Activated CD8-positive, alpha-beta T cell treated with anti-CD3 and anti-CD28 coated beads, Interleukin-2, amount 10 ng/mL, durations not matched to agents 7 days and 5 days (primary cell): ENCODE results near the gene RBBP8NL. TPM values are rescaled to one million over a fixed set of nuclear protein-coding genes. Genes with fewer than 3 reads are reported as not detected.

Experiments used
- ATAC-seq: fragments of 150-1000 bp; cut with Tn5 transposase; one replicate; pipeline ENCODE4 v1.10.0; 2021; ENCODE audit warnings: moderate library complexity
- CTCF ChIA-PET: fragments of 350-600 bp; sonication (Branson Sonifier 250); formaldehyde crosslinking; loops from one replicate; lab custom pipeline; 2021; ENCODE audit warnings: antibody characterized with exemption; lab: Charles Lee
- POLR2A ChIA-PET: fragments of 350-600 bp; sonication (Branson Sonifier 250); formaldehyde crosslinking; loops from one replicate; lab custom pipeline; 2021; ENCODE audit warnings: antibody characterized with exemption; lab: Charles Lee
- DNase-seq: peaks from one replicate; pipeline ENCODE4 v3.0.0-alpha.2; 2020
- H3K27ac Mint-ChIP-seq: one replicate; pipeline ENCODE4 v1.8.0; 2021; ENCODE audit warnings: mild to moderate bottlenecking, mixed read lengths
- H3K27me3 Mint-ChIP-seq: one replicate; pipeline ENCODE4 v1.8.0; 2021; ENCODE audit warnings: low read depth, mixed read lengths
- H3K36me3 Mint-ChIP-seq: one replicate; pipeline ENCODE4 v1.8.0; 2021; ENCODE audit warnings: low read depth, mixed read lengths
- H3K4me1 Mint-ChIP-seq: one replicate; pipeline ENCODE4 v1.8.0; 2021; ENCODE audit warnings: low read depth, mixed read lengths
- H3K4me3 Mint-ChIP-seq: one replicate; pipeline ENCODE4 v1.8.0; 2021; ENCODE audit warnings: mild to moderate bottlenecking, mixed read lengths
- H3K9me3 Mint-ChIP-seq: one replicate; pipeline ENCODE4 v1.8.0; 2022; ENCODE audit warnings: mixed read lengths; ENCODE audit not compliant: insufficient read depth
- total RNA-seq, 2 experiments: library from RNA; stranded (reverse); gene quantifications; one replicate each; pipeline ENCODE4 v1.2.3, GENCODE V29; 2021

RBBP8NL gene
- total RNA-seq, 2 experiments from 2014 or later, result not detected

DNA sequence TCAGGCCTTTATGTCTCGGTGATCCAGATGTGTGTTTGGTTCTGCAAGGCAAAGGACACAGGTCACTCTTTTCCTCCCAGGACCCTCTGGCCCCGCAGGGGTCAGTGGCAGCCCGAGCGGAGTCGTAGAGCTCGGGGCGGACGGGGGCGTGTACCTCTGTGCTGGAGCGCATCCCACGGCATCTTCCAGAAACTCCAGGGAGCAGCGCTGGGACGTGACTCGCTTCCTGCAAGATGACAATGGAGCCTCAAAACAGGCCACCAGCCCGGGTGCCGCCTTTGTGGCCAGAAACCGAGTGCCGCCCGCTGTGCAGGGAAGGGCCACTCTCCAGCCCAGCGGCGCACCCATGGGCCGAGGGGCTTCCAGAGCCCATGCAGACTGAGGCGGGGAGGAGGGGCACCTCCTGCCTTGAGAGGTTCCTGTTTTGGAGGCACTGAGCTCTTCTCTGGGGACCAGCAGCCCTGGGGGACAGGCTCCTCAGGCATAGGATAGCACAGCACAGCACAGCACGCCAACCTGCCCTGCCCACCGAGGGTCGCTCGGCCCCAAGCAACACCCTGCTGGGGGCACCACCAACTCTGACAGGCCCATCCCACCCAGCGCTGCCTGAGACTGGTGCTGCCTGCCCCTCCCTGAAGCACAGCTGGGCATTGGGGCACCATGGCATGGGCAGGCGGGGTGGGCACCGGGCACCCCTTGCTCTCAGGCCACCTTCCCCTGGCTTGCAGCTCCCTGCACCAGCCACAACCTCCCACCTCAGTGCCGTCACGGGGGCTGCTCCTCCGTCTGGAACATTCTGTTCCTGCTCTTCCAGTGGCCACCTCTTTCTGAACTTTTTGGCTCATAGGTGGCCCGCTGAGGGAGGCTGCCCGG is 30.7 kb downstream of the RBBP8NL start:
- POLR2A ChIA-PET, result no interaction called here
- Mint-ChIP-seq H3K27me3 (no peaks in the 10 kb centered on the region), H3K9me3 (no peaks in the 10 kb centered on the region), H3K4me1 (no peaks in the 10 kb centered on the region), H3K27ac (no peak overlapping the region), H3K36me3 (peaks cover 14% of the 10 kb centered on the region), H3K4me3 (no peak overlapping the region)
- CTCF ChIA-PET, result interaction anchor here (0.9 kb wide), 1 partner anchor 13 kb away, joined by 4 read pairs; no protein-coding TSS in a partner anchor
- ATAC-seq (no peak), DNase-seq (no peak)

DNA sequence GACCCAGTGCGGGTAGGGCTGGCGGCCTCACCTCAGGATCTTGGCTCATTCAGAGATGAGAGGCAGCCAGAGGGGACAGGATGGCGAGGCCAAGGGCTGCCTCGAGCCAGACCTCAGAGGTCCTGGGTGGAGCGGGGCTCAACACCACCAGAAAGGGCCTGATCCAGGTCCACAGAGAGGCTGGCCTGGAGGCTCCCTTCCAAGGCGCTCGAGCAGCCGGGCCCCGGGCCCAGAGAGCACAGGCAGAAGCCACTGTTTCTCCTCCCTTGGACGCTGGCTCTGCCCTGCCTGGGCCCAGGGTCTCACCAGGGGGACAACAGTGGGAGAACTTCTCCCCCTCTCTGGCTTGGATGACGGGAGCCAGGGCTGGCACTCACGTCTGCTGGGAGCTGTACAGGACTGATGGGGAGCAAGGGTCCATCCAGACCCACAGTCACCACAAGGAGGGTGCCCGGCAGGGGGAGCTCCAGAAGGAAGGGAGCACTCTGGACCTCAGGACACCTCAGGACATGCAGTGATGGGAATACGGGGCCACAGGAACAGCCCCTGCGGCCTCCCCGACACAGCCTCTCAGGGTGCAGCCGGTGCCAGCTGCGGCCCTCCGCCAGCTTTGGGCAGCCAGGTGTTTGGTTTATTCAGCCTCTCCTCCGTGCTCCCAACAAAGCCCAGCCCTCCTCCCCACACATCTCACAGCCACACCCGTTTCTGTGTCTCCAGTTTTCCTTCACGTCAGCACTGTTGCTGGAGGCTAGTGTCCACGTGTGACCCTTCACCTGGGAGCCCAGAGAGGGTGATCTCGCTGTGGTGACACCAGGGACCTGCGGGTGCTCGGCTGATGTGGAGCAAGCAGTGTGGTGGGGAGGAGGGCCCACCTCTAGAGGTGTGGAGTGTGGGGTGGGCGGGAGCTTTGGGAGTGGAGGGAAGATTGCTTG is 31.8 kb downstream of the RBBP8NL start:
- ChIA-PET POLR2A (no interaction called here), CTCF (no interaction called here)
- Mint-ChIP-seq H3K27ac (no peak overlapping the region), H3K4me3 (no peak overlapping the region), H3K4me1 (no peaks in the 10 kb centered on the region), H3K36me3 (peaks cover 18% of the 10 kb centered on the region), H3K27me3 (no peaks in the 10 kb centered on the region), H3K9me3 (no peaks in the 10 kb centered on the region)
- no peak for ATAC-seq
- no peak for DNase-seq

DNA sequence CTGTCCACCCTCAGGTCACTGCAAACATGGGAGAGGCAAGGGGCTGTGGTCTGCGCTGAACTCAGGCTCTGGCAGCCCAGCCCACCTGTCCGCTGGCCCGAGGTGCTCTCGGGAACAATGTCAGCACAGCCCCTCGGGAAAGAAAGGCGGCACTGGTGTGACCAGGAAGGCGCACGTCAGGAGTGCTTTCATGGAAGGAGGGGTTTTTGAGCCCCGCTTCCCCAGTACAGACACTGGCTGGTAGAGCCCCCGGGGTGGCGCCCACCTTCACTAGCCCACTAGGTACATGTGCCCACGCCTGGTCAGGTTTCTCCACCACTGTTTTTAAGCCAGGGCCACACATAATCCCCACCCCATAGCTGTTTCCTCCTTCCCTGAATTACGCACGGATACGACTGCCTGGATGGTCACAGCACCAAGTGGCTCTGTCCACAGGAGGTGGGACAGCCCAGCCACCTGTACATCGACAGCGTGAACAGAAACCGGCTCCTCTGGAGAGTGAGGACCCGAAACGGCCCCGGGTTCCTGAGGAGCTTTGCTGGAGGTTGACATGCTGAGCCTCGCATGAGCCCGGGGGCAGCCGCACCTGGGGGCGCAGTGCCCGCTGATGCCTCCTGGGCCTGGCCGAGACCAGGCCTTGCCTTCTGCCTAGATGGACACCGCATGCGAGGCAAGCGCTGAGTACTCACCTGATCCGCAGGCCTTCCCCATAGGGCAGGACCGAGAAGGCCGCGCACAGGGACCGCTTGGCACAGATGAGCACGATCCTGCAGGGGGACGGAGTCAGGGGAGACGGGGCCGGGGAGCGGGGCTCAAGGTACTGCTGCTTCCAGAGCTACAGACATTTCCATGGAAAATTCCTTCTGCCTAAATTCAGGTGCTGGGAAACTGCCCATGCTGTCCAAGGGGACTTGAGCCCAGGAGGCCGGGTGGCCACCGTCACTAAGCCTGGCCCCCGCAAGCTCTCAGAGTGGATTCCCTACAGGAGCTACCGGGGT is 32.8 kb downstream of the RBBP8NL start:
- CTCF ChIA-PET, result no interaction called here
- POLR2A ChIA-PET, result interaction anchor here (0.6 kb wide), 1 partner anchor 918 kb away, joined by 4 read pairs; no protein-coding TSS in a partner anchor
- Mint-ChIP-seq H3K4me1 (peaks cover 3% of the 10 kb centered on the region), H3K36me3 (peaks cover 24% of the 10 kb centered on the region), H3K9me3 (no peaks in the 10 kb centered on the region), H3K27me3 (no peaks in the 10 kb centered on the region), H3K4me3 (no peak overlapping the region), H3K27ac (no peak overlapping the region)
- ATAC-seq (no peak), DNase-seq (no peak)

DNA sequence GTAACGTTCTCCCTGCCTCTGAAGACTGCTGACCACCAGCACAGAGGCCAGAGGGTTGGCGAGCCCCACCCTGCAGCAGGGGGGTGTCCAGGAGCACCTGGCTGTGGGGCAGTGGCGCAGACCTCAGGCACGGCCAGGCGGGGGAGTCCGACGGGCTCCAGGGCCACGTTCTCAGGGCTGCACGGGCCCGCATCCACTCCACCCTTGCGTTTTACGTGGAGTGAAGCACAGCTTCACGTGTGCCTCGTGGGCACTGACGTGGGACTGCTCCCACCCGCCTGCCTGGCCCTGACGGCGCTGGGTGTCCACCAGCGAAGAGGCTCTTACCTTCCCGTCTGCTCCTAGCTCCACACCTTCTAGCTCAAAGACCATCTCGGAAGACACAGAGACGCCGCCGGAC is 33.5 kb downstream of the RBBP8NL start:
- H3K4me1 Mint-ChIP-seq, result peaks cover 8% of the 10 kb centered on the region
- no peaks in the 10 kb centered on the region for H3K9me3 Mint-ChIP-seq
- ChIA-PET POLR2A (interaction anchor here (0.6 kb wide), 1 partner anchor 919 kb away, joined by 4 read pairs; no protein-coding TSS in a partner anchor), CTCF (no interaction called here)
- H3K4me3 Mint-ChIP-seq, result no peak overlapping the region
- DNase-seq (no peak), ATAC-seq (no peak)
- no peaks in the 10 kb centered on the region for H3K27me3 Mint-ChIP-seq
- H3K27ac Mint-ChIP-seq, result no peak overlapping the region
- peaks cover 31% of the 10 kb centered on the region for H3K36me3 Mint-ChIP-seq

DNA sequence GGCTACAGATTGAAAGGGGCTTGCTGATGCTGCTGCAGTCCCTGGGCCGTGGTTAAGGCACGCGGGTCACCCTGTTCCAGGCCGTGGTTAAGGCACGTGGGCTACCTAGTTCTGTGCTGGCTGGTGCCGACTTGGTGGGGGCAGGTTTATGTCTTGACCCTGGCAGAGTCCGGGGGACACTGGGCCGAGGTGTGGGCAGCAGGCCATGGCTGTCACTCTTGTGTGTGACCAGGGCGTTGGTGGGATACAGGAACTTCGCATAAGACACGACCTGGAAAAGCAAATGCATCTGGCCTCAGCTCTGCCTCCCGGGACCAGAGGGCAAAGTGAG is 34.0 kb downstream of the RBBP8NL start:
- Mint-ChIP-seq H3K27ac (no peak overlapping the region), H3K9me3 (no peaks in the 10 kb centered on the region), H3K4me1 (peaks cover 13% of the 10 kb centered on the region), H3K27me3 (no peaks in the 10 kb centered on the region), H3K4me3 (no peak overlapping the region), H3K36me3 (peaks cover 37% of the 10 kb centered on the region)
- POLR2A ChIA-PET, result no interaction called here
- DNase-seq, result no peak
- CTCF ChIA-PET, result no interaction called here
- ATAC-seq, result no peak

DNA sequence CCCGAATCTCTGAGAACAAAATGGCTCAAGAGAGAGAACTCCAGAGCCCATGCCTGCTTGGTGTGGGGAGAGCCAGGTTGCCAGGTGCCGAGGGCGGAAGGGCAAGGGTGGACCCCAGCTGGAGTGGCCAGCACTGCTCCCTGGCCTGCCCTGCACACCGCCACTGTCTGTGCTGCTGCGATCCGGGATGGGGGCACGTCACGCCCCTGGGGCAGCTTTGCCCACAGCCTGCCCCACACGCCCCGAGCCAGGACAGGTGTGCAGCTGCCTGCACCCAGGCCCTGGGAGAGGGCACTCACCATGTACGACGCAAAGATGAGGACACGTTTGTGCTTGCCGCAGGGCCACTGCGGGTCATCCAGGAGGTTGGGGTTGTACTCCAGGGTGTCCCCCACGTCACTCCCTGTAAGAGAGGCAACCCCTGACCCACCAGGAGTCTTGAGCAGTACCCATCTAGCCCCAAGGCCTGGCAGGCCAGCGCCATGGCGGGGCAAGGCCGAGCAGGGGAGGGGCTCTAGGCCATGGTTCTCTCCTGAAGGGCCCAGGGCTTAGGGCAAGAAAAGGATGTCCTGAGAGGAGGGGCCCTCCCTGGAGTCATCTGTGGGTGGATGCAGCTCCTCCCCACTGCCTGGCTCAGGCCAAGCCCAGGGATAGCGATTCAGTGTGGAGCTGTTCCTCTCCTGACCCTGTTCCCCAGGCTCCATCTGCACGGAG is 34.6 kb downstream of the RBBP8NL start:
- POLR2A ChIA-PET, result no interaction called here
- H3K4me1 Mint-ChIP-seq, result peaks cover 18% of the 10 kb centered on the region
- ATAC-seq (no peak), DNase-seq (no peak)
- no peak overlapping the region for H3K27ac Mint-ChIP-seq
- H3K36me3 Mint-ChIP-seq, result peaks cover 40% of the 10 kb centered on the region
- no peak overlapping the region for H3K4me3 Mint-ChIP-seq
- CTCF ChIA-PET, result no interaction called here
- no peaks in the 10 kb centered on the region for H3K9me3 Mint-ChIP-seq
- H3K27me3 Mint-ChIP-seq, result no peaks in the 10 kb centered on the region

DNA sequence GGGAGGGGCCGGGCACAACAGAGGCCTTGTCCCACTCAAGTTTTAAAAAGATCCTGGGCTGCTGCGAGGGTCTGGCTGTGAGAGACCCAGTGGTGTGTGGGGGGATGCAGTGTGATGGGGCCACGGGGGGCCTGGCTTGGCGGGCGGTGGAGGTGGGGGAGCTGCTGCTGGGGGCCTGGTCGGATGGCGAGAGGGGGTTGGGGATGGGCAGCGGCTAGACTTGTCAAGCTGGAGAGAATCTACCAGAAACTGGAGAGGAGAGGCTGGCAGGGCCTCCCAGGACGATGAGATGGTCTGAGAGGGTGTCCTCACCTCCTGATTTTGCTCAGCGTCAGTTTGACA is 35.3 kb downstream of the RBBP8NL start:
- peaks cover 40% of the 10 kb centered on the region for H3K36me3 Mint-ChIP-seq

DNA sequence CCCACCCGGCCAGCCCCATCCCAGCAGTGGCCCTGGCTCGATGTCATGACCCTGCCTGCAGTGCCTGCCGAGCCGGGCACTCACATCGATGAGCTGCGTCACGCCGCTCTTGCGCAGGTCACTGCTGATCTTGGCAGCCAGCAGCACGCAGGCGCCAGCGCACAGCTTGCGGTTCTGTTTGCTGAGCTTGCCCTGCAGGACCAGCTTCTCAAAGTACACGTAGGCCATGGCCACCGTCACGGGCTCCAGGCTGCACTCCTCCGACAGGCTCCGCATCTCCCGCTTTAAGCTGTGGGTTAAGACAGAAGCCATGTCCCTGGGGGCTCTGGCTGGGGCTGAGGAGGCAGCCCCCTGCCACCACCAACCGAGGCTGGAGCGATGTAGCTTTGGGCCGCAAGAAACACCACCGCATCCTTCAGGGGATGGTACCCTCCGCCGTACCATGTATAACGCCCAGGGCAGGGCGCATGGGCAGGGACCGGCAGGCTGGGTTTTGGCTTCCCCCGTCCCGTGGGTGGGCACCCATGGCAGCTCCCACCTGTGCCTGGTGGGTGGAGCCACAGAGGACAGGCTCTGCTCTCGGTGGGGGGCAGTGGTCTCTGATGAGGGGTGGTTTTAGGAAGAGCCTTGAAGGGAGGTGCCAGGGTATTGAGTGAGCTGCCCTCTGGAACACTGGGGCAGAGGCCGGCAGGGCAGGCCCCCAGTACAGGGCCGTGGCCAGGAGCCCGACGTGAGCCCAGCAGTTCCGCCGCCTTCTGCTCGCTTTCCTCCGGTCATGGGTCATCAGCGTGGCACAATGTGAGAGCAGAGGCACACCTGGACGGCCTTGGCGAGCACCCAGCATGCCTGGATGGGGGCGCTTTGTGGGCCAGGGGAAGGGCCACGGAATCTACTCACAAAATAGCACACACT is 35.9 kb downstream of the RBBP8NL start:
- POLR2A ChIA-PET, result interaction anchor here (1.0 kb wide), 1 partner anchor 9 kb away, joined by 3 read pairs; no protein-coding TSS in a partner anchor

More for the DNA sequence above, 35.3 kb downstream of the RBBP8NL start:
- ATAC-seq (no peak), DNase-seq (no peak)
- H3K4me3 Mint-ChIP-seq, result no peak overlapping the region
- ChIA-PET CTCF (no interaction called here), POLR2A (no interaction called here)
- no peaks in the 10 kb centered on the region for H3K27me3 Mint-ChIP-seq
- H3K4me1 Mint-ChIP-seq, result peaks cover 23% of the 10 kb centered on the region
- no peak overlapping the region for H3K27ac Mint-ChIP-seq
- no peaks in the 10 kb centered on the region for H3K9me3 Mint-ChIP-seq

DNA sequence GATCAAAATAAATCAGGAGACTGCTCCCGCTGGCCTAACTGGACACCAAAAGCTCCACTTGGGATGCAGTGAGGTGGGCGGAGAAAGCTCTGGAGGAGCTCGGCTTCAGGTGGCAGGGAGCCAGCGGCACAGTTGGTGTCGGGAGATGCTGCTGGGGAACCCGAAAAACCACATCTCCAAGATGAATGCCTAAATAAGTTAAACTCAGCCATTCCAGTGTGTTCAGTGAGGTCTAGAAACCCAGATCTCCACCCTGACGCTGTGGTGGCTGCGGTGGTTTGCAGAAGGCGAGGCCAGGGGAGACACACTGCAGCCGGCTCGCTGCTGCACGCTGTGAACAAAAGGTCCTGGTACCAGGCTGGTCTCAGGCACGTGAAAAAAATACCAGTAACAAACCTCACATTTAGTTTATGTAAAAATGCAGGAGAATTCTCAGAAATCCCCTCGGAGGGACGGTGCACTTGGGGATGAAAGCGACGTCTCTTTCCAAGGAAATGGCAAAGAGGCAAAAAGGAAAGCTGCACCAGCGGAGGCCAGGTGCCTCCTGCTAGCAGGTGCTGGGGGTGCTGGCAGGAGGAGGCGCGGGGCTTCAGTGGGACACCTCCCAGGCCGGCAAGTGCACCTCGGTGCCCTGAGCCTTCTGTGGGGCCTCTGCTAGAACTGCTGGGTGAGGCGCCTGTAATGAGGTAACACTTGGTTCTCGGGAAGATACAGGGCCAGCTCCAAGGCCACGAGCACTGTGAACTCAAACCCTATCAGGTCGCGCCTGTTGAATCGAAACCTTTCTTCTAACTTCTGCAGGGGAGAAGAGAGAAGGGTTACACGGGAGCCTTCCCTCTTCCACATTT is 36.8 kb downstream of the RBBP8NL start:
- no peaks in the 10 kb centered on the region for H3K9me3 Mint-ChIP-seq
- ChIA-PET CTCF (interaction anchor here (0.6 to 1.1 kb wide), 4 partner anchors 8 to 166 kb away, joined by 3 read pairs; partner anchors contain the start of gene ADRM1), POLR2A (interaction anchor here (0.7 to 1.0 kb wide), 2 partner anchors 10 to 43 kb away, joined by 3 read pairs; no protein-coding TSS in a partner anchor)
- no peak overlapping the region for H3K27ac Mint-ChIP-seq
- DNase-seq (no peak), ATAC-seq (no peak)
- H3K4me1 Mint-ChIP-seq, result peaks cover 29% of the 10 kb centered on the region
- H3K4me3 Mint-ChIP-seq, result no peak overlapping the region
- peaks cover 43% of the 10 kb centered on the region for H3K36me3 Mint-ChIP-seq
- no peaks in the 10 kb centered on the region for H3K27me3 Mint-ChIP-seq

More for the DNA sequence above, 35.9 kb downstream of the RBBP8NL start:
- no peaks in the 10 kb centered on the region for H3K27me3 Mint-ChIP-seq
- H3K36me3 Mint-ChIP-seq, result peaks cover 40% of the 10 kb centered on the region
- H3K4me1 Mint-ChIP-seq, result peaks cover 23% of the 10 kb centered on the region
- DNase-seq (no peak), ATAC-seq (no peak)
- H3K9me3 Mint-ChIP-seq, result no peaks in the 10 kb centered on the region
- no peak overlapping the region for H3K4me3 Mint-ChIP-seq
- CTCF ChIA-PET, result interaction anchor here (1.0 to 1.1 kb wide), 2 partner anchors 9 to 89 kb away, joined by 3 read pairs; partner anchors contain the start of gene ADRM1
- no peak overlapping the region for H3K27ac Mint-ChIP-seq
